ENCODE data around the gene RNF25. TPM values are rescaled to one million over a fixed set of nuclear protein-coding genes. Genes with fewer than 3 reads are reported as not detected.

RNF25 gene
- total RNA-seq, 1 donor from 2014 or later = 20.2 TPM

- DNase-seq (peak; percentile 95), ATAC-seq (peak; percentile 98)
- intact Hi-C loops (cut with DNase I) = no loop called here
- H3K9me3 ChIP-seq = no peaks in the 10 kb centered on the region
- H3K36me3 ChIP-seq = peaks cover 63% of the 10 kb centered on the region
- no peaks in the 10 kb centered on the region for H3K27me3 ChIP-seq
- H3K4me1 ChIP-seq = peaks cover 14% of the 10 kb centered on the region
- H3K4me3 ChIP-seq = peak within 1 kb of the TSS; percentile 98
- H3K27ac ChIP-seq = peak within 1 kb of the TSS; percentile 71
- TF ChIP-seq, protein P1, sequence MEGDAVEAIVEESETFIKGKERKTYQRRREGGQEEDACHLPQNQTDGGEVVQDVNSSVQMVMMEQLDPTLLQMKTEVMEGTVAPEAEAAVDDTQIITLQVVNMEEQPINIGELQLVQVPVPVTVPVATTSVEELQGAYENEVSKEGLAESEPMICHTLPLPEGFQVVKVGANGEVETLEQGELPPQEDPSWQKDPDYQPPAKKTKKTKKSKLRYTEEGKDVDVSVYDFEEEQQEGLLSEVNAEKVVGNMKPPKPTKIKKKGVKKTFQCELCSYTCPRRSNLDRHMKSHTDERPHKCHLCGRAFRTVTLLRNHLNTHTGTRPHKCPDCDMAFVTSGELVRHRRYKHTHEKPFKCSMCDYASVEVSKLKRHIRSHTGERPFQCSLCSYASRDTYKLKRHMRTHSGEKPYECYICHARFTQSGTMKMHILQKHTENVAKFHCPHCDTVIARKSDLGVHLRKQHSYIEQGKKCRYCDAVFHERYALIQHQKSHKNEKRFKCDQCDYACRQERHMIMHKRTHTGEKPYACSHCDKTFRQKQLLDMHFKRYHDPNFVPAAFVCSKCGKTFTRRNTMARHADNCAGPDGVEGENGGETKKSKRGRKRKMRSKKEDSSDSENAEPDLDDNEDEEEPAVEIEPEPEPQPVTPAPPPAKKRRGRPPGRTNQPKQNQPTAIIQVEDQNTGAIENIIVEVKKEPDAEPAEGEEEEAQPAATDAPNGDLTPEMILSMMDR (IDR thresholded peaks at IDR 0.05) = no peak
Measured at GRCh38 chr2:218659258-218659987, 12.4 kb downstream of the RNF25 start, which contains the start of the genes BCS1L and ZNF142. BCS1L (plus strand) TSS chr2:218659683; CDS start chr2:218660988, 1,305 bp downstream. ZNF142 (minus strand) TSS chr2:218659623; CDS start chr2:218656429, 3,194 bp downstream.

GRCh38 chr2:218658671-218659257, 13.0 kb downstream of the RNF25 start:
- Histone ChIP-seq H3K4me3 (peak overlapping the region; percentile 98), H3K36me3 (peaks cover 63% of the 10 kb centered on the region), H3K27me3 (no peaks in the 10 kb centered on the region), H3K4me1 (peaks cover 14% of the 10 kb centered on the region), H3K9me3 (no peaks in the 10 kb centered on the region), H3K27ac (peak overlapping the region; percentile 71)
- TF ChIP-seq, protein P1 (IDR thresholded peaks at IDR 0.05) = peak; percentile 40
- DNase-seq = no peak
- peak; percentile 55 for ATAC-seq
- intact Hi-C loops (cut with DNase I) = no loop called here

DNA sequence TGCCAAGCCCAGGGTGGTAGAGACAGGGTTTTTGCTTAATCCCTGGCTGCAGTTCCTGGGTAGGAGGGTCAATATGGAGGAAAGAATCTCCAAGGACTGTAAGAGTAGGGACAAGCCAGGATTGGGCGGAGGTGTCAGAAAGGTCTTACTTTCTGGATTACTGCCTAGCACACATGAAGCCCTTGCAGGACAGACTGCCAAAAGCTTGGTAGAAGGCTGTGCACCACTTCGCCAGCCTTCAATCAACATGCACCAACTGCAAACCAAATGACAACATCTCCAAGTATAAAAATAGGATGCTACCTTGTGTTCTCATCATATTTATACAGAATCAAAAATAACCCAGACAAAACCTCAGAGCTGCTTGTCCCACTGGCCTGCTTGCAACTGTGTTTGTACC, 16.1 kb downstream of the RNF25 start:
- H3K4me3 ChIP-seq = no peak overlapping the region
- H3K36me3 ChIP-seq = peaks cover 70% of the 10 kb centered on the region
- no peak for ATAC-seq
- no peak for DNase-seq
- H3K27me3 ChIP-seq = no peaks in the 10 kb centered on the region
- intact Hi-C loops (cut with DNase I) = no loop called here
- peaks cover 14% of the 10 kb centered on the region for H3K4me1 ChIP-seq
- TF ChIP-seq, protein P1 (IDR thresholded peaks at IDR 0.05) = no peak
- no peak overlapping the region for H3K27ac ChIP-seq
- no peaks in the 10 kb centered on the region for H3K9me3 ChIP-seq

DNA sequence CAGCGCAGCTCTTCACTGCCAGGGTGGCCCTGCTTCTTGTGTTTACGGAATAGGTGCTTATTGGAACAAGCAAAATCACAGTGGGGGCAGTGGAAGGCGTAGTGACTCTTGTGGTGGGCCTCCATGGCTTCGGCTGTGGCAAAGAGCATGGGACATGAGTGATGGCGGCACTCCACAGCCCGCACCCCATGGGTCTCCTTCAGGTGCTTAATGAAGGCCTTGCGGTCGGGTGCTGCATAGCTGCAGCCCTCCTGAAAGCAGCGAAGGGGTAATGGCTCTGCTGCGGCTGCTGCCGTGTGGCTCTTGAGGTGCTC, 23.1 kb downstream of the RNF25 start:
- peaks cover 98% of the 10 kb centered on the region for H3K36me3 ChIP-seq
- intact Hi-C loops (cut with DNase I) = no loop called here
- ATAC-seq = no peak

GRCh38 chr2:218648088-218648786, 23.6 kb downstream of the RNF25 start:
- intact Hi-C loops (cut with DNase I) = no loop called here
- TF ChIP-seq, protein P1 (IDR thresholded peaks at IDR 0.05) = peak; percentile 84
- H3K36me3 ChIP-seq = peaks cover 98% of the 10 kb centered on the region

More for the DNA sequence above, 23.1 kb downstream of the RNF25 start:
- DNase-seq = no peak
- Histone ChIP-seq H3K27ac (no peak overlapping the region), H3K27me3 (no peaks in the 10 kb centered on the region), H3K4me1 (no peaks in the 10 kb centered on the region), H3K9me3 (no peaks in the 10 kb centered on the region), H3K4me3 (no peak overlapping the region)
- TF ChIP-seq, protein P1 (IDR thresholded peaks at IDR 0.05) = no peak

More at GRCh38 chr2:218648088-218648786, 23.6 kb downstream of the RNF25 start:
- no peak overlapping the region for H3K27ac ChIP-seq
- DNase-seq = no peak
- no peak overlapping the region for H3K4me3 ChIP-seq
- H3K4me1 ChIP-seq = no peaks in the 10 kb centered on the region
- no peaks in the 10 kb centered on the region for H3K27me3 ChIP-seq
- peak; percentile 83 for ATAC-seq
- H3K9me3 ChIP-seq = no peaks in the 10 kb centered on the region

Data from upper lobe of right lung (tissue), 1 donor.